Measurements from ENCODE around the gene LCN12.

DNA sequence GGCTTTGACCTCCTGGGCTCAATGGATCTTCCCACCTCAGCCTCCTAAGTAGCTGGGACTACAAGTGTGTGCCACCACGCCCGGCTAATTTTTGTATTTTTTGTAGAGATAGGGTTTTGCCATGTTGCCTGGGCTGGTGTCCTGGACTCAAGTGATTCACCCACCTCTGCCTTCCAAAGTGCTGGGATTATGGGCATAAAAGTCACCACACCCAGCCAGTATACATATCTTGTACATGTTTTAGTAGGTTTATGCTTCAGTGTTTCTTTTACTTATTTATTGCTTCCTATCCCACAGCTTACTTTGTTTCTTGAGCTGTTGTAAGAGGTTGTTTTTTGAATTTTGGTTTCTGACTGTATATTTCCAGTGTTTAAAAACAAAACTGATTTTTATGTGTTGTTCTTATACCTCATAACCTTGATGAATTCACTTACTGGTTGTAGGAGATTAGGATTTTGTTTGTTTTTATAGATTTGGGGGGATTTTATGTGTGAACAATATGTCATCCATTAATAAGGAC, 20.4 kb upstream of the LCN12 start:
- TF ChIP-seq CTCF (IDR thresholded peaks at IDR 0.05) (no peak), POLR2A (IDR thresholded peaks at IDR 0.05) (no peak)
